GM12878 (cell line): ENCODE measurements around the gene SPRTN. TPM values are rescaled to one million over a fixed set of nuclear protein-coding genes. Genes with fewer than 3 reads are reported as not detected.

Experiments
- ATAC-seq: fragments of 200-7000 bp; cut with Tn5 transposase; 3 replicates; pipeline ENCODE4 v1.9.1; 2020; ENCODE audit warnings: mild to moderate bottlenecking, moderate library complexity
- BruUV-seq: library from RNA; stranded (reverse); fragments of 400-500 nt; replicated peaks from 2 replicates; lab custom pipeline; 2021; lab: Mats Ljungman, UMichigan
- CTCF ChIA-PET: fragments of 300-600 bp; sonication (Branson Sonifier 250); formaldehyde crosslinking; extraction: SDS; loops from one replicate; lab custom pipeline; 2021; ENCODE audit warnings: inconsistent platforms; lab: Yijun Ruan, JAX
- POLR2A ChIA-PET: fragments of 350-600 bp; formaldehyde crosslinking; extraction: SDS; loops from one replicate; lab custom pipeline; 2021; ENCODE audit warnings: inconsistent platforms; lab: Charles Lee
- RAD21 ChIA-PET: fragments of 300-600 bp; sonication (Branson Sonifier 250); formaldehyde crosslinking; loops from one replicate; lab custom pipeline; 2023; ENCODE audit warnings: antibody characterized with exemption; ENCODE audit not compliant: unreplicated experiment; lab: Charles Lee
- SMC1A ChIA-PET: fragments of 300-600 bp; sonication (Branson Sonifier 250); formaldehyde crosslinking; loops from one replicate; lab custom pipeline; 2023; ENCODE audit not compliant: unreplicated experiment, uncharacterized antibody; lab: Charles Lee
- DNase-seq: peaks from one replicate; pipeline ENCODE4 v3.0.0-alpha.2; 2011; ENCODE audit warnings: low read depth, low spot score
- FAIRE-seq: peaks from 3 replicates; lab custom pipeline; 2011; peaks lifted over from hg19 to GRCh38; lab: Jason Lieb, UNC
- H2AFZ ChIP-seq: 2 replicates; pipeline ENCODE4 v1.6.0; 2011; ENCODE audit warnings: low read depth, low read length, control low read depth; ENCODE audit not compliant: control insufficient read depth
- H3K27ac ChIP-seq: 2 replicates; pipeline ENCODE4 v1.5.1; 2011; ENCODE audit warnings: control low read depth; ENCODE audit not compliant: control insufficient read depth, insufficient read depth
- H3K27me3 ChIP-seq, 2 experiments: replicated peaks in 1 of 2; 2 replicates each; pipeline versions ENCODE4 v1.6.0 to v1.6.1; 2011; ENCODE audit warnings: low read length in 1 of 2; ENCODE audit not compliant: control insufficient read depth in 2 of 2, insufficient read depth in 2 of 2
- H3K36me3 ChIP-seq, 2 experiments: 2 replicates each; pipeline ENCODE4 v1.5.1; 2011; ENCODE audit warnings: low read length in 1 of 2; ENCODE audit not compliant: control insufficient read depth in 2 of 2, insufficient read depth in 2 of 2
- H3K4me1 ChIP-seq: 2 replicates; pipeline ENCODE4 v1.6.1; 2011; ENCODE audit warnings: mild to moderate bottlenecking, low read length, moderate library complexity, mixed read lengths; ENCODE audit not compliant: control insufficient read depth, insufficient read depth
- H3K4me2 ChIP-seq: 2 replicates; pipeline ENCODE4 v1.6.0; 2011; ENCODE audit warnings: control low read depth; ENCODE audit not compliant: control insufficient read depth, insufficient read depth
- H3K4me3 ChIP-seq: fragments of 200-600 bp; sonication (generic); 2 replicates; pipeline ENCODE4 v1.5.1; 2016
- H3K79me2 ChIP-seq: 2 replicates; pipeline ENCODE4 v1.6.0; 2011; ENCODE audit warnings: low read length; ENCODE audit not compliant: control insufficient read depth, insufficient read depth
- H3K9ac ChIP-seq: 2 replicates; pipeline ENCODE4 v1.8.0; 2011; ENCODE audit warnings: low read length, control low read depth, mixed read lengths; ENCODE audit not compliant: control insufficient read depth, insufficient read depth
- H3K9me3 ChIP-seq: replicated peaks from 3 replicates; pipeline ENCODE4 v1.5.1; 2011; ENCODE audit warnings: mild to moderate bottlenecking, low read length; ENCODE audit not compliant: control insufficient read depth, insufficient read depth
- H4K20me1 ChIP-seq: 2 replicates; pipeline ENCODE4 v1.6.0; 2011; ENCODE audit not compliant: control insufficient read depth, insufficient read depth
- ESRRA ChIP-seq: IDR thresholded peaks from 2 replicates; pipeline ENCODE4 v1.6.1; 2012; ENCODE audit warnings: mild to moderate bottlenecking, low read length, improper control_type of control experiment
- MTA2 ChIP-seq: fragments of 450-650 bp; IDR thresholded peaks from 2 replicates; pipeline ENCODE4 v1.6.1; 2016; ENCODE audit warnings: low read depth, mild to moderate bottlenecking, moderate library complexity
- PAX8 ChIP-seq: fragments of 450-650 bp; IDR thresholded peaks from 2 replicates; pipeline ENCODE4 v1.6.1; 2017; ENCODE audit warnings: mild to moderate bottlenecking, moderate library complexity
- POU2F2 ChIP-seq: IDR thresholded peaks from 3 replicates; pipeline ENCODE4 v1.6.1; 2011; ENCODE audit warnings: low read depth, mild to moderate bottlenecking, low read length, borderline replicate concordance
- SUPT20H ChIP-seq: IDR thresholded peaks from 2 replicates; pipeline ENCODE4 v1.6.1; 2011; ENCODE audit warnings: low read depth, mild to moderate bottlenecking, low read length, moderate library complexity, borderline replicate concordance; ENCODE audit not compliant: control insufficient read depth
- TARDBP ChIP-seq: IDR thresholded peaks from 2 replicates; pipeline ENCODE4 v1.6.1; 2016; ENCODE audit warnings: borderline replicate concordance
- ZNF622 ChIP-seq: fragments of 450-650 bp; IDR thresholded peaks from 2 replicates; pipeline ENCODE4 v1.6.1; 2017; ENCODE audit warnings: mild to moderate bottlenecking, inconsistent platforms
- WGBS: methylation state at CpG from one replicate; pipeline ENCODE4 v1.1.6; 2016; ENCODE audit warnings: low lambda C conversion rate; ENCODE audit not compliant: insufficient replicate concordance, insufficient coverage; ENCODE audit errors: missing lambda C conversion rate; 5-methylcytosine and 5-hydroxymethylcytosine counted together
- in situ Hi-C: fragments of 300-500 bp; cut with MboI; formaldehyde crosslinking; loops from 9 replicates; pipeline ENCODE4 v1.14.3; 2018; ENCODE audit warnings: mixed read lengths
- intact Hi-C: fragments of 100-400 bp; cut with micrococcal nuclease; formaldehyde crosslinking; loops from one replicate; pipeline ENCODE4 v1.14.2; 2022; ENCODE audit not compliant: unreplicated experiment
- polyA plus RNA-seq, 11 experiments: library from polyadenylated mRNA; depleted of rRNA in 4 of 11; unstranded in 6 of 11; stranded (reverse) in 5 of 11; fragments of >200 nt; fragmentation: Nextera tagmentation in 4 of 11; fragmentation: Illumina TruSeq in 1 of 11; extraction: Ambion mirVana in 4 of 11; extraction: Trizol in 1 of 11; gene quantifications; 1 replicate in 1 of 11; 2 replicates in 10 of 11; pipeline versions ENCODE4 v1.2.1 to v1.2.3, GENCODE V29; 2011 to 2016; ENCODE audit warnings: inconsistent platforms in 2 of 11, missing spikeins in 2 of 11, low read depth in 1 of 11
- total RNA-seq, 4 experiments: library from RNA; depleted of rRNA in 3 of 4; stranded (reverse); fragments of >200 nt in 3 of 4; fragmentation: Illumina TruSeq in 1 of 4; extraction: Trizol in 1 of 4; gene quantifications; 2 replicates each; pipeline versions ENCODE4 v1.2.1 to v1.2.3, GENCODE V29; 2013 to 2021
- TF ChIP-seq, protein P1 (sequence below): fragments of 450-650 bp; IDR thresholded peaks from 2 replicates; pipeline ENCODE4 v1.6.1; 2016; ENCODE audit warnings: mild to moderate bottlenecking, moderate library complexity, borderline replicate concordance
- TF ChIP-seq, protein P2 (sequence below): IDR thresholded peaks from 2 replicates; pipeline ENCODE4 v1.6.1; 2011; ENCODE audit warnings: borderline replicate concordance, low read depth, mild to moderate bottlenecking, moderate library complexity, mixed read lengths, low read length; ENCODE audit not compliant: insufficient read depth; ENCODE audit errors: extremely low read length
- TF ChIP-seq, protein P3 (sequence below): IDR thresholded peaks from 2 replicates; pipeline ENCODE4 v1.6.1; 2011; ENCODE audit warnings: borderline replicate concordance, low read depth, mild to moderate bottlenecking, moderate library complexity, low read length; ENCODE audit not compliant: insufficient read depth, poor library complexity, severe bottlenecking
- TF ChIP-seq, protein P4 (sequence below): fragments of 450-650 bp; IDR thresholded peaks from 2 replicates; pipeline ENCODE4 v1.6.1; 2014; ENCODE audit warnings: mild to moderate bottlenecking
- TF ChIP-seq, protein P5 (sequence below): IDR thresholded peaks from 2 replicates; pipeline ENCODE4 v1.6.1; 2011; ENCODE audit warnings: low read depth, mild to moderate bottlenecking, low read length, moderate library complexity, borderline replicate concordance; ENCODE audit errors: extremely low read depth

Gene SPRTN
- total and polyA plus RNA-seq, 10 of the 15 experiments (the other 5 are each of a cell fraction or from before 2014, with no cell fraction given): 4.4 to 16.5 (median 12.1) TPM

DNA sequence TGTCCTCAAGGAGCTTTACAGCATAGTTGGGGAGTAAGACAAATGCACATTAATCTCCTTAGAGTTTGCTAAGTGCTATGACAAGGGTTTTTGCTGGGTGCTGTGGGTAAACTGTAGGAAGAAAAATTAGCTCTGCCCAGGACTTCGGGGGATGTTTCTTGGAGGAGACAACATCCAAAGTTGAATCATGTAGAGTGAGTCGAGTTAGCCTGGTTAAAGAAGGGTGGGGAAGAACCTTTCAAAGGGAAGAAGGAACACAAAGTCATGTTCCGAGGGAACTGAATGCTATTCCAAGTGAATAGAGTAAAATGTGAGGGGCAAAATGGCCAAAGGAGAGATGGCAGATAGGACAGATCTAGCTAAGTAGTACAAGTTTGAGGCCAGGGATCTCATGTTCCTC lies 17.1 kb downstream of the SPRTN start (continued):
- TF ChIP-seq, protein P1, sequence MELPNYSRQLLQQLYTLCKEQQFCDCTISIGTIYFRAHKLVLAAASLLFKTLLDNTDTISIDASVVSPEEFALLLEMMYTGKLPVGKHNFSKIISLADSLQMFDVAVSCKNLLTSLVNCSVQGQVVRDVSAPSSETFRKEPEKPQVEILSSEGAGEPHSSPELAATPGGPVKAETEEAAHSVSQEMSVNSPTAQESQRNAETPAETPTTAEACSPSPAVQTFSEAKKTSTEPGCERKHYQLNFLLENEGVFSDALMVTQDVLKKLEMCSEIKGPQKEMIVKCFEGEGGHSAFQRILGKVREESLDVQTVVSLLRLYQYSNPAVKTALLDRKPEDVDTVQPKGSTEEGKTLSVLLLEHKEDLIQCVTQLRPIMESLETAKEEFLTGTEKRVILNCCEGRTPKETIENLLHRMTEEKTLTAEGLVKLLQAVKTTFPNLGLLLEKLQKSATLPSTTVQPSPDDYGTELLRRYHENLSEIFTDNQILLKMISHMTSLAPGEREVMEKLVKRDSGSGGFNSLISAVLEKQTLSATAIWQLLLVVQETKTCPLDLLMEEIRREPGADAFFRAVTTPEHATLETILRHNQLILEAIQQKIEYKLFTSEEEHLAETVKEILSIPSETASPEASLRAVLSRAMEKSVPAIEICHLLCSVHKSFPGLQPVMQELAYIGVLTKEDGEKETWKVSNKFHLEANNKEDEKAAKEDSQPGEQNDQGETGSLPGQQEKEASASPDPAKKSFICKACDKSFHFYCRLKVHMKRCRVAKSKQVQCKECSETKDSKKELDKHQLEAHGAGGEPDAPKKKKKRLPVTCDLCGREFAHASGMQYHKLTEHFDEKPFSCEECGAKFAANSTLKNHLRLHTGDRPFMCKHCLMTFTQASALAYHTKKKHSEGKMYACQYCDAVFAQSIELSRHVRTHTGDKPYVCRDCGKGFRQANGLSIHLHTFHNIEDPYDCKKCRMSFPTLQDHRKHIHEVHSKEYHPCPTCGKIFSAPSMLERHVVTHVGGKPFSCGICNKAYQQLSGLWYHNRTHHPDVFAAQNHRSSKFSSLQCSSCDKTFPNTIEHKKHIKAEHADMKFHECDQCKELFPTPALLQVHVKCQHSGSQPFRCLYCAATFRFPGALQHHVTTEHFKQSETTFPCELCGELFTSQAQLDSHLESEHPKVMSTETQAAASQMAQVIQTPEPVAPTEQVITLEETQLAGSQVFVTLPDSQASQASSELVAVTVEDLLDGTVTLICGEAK: no peak
- no peak for TF ChIP-seq MTA2

DNA sequence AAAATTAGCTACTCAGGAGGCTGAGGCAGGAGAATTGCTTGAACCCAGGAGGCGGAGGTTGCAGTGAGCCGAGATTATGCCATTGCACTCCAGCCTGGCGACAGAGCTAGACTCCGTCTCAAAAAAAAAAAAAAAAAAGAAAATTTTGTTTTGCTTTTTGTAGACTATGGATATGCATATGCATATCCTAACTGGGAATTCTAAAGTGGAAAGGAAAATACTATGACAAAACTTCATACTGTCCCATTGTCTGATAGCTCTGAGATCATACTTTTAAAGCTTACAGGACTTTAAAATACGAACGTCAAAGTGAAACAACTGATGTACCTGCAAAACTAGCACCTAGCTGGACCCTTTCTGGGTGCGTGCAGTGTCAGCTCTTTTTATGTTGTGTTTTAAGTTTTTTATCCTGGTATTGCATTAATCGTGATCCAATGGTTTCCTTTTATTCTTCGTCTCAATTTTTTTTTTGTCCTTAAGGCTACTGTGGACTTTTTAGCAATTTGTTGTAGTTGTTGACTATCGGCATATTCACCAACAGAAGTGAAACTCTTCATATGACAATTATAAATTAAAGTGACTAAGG lies 19.2 kb downstream of the SPRTN start:
- ChIA-PET CTCF (interaction anchor here (0.6 to 3.3 kb wide), 32 partner anchors 15 to 450 kb away, joined by 3 to 15 read pairs (median 4); partner anchors contain the start of genes EXOC8 and SPRTN), POLR2A (interaction anchor here (0.6 to 0.7 kb wide), 2 partner anchors 247 to 277 kb away, joined by 3 read pairs; no protein-coding TSS in a partner anchor), RAD21 (interaction anchor here (0.8 to 1.7 kb wide), 12 partner anchors 11 to 249 kb away, joined by 3 to 7 read pairs (median 4); partner anchors contain the start of genes EXOC8 and SPRTN), SMC1A (interaction anchor here (0.6 to 2.4 kb wide), 17 partner anchors 9 to 368 kb away, joined by 3 to 10 read pairs (median 4); partner anchors contain the start of genes EXOC8 and SPRTN)
- DNase-seq (no peak), ATAC-seq (no peak), FAIRE-seq (no peak)
- Histone ChIP-seq H3K79me2 (no peaks in the 10 kb centered on the region), H3K4me2 (no peak overlapping the region), H3K27ac (no peak overlapping the region), H3K9me3 (no peaks in the 10 kb centered on the region), H3K9ac (no peak overlapping the region), H3K27me3 (no peaks in the 10 kb centered on the region), H3K4me3 (no peak overlapping the region), H3K36me3 (no peaks in the 10 kb centered on the region), H4K20me1 (no peaks in the 10 kb centered on the region), H2AFZ (no peak overlapping the region), H3K4me1 (no peaks in the 10 kb centered on the region)
- intact Hi-C loops (loop anchor here (5.0 kb wide), 1 partner anchor 60 kb away; no protein-coding TSS in a partner anchor), in situ Hi-C loops (no loop called here)
- 63% methylated on average over 9 of the region's 10 CpGs for WGBS
- no TSS peak for BruUV-seq
- TF ChIP-seq SUPT20H (no peak), ESRRA (no peak), TARDBP (no peak), ZNF622 (no peak), PAX8 (no peak), POU2F2 (no peak)
- TF ChIP-seq, protein P2, sequence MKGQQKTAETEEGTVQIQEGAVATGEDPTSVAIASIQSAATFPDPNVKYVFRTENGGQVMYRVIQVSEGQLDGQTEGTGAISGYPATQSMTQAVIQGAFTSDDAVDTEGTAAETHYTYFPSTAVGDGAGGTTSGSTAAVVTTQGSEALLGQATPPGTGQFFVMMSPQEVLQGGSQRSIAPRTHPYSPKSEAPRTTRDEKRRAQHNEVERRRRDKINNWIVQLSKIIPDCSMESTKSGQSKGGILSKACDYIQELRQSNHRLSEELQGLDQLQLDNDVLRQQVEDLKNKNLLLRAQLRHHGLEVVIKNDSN: no peak
- TF ChIP-seq, protein P3, sequence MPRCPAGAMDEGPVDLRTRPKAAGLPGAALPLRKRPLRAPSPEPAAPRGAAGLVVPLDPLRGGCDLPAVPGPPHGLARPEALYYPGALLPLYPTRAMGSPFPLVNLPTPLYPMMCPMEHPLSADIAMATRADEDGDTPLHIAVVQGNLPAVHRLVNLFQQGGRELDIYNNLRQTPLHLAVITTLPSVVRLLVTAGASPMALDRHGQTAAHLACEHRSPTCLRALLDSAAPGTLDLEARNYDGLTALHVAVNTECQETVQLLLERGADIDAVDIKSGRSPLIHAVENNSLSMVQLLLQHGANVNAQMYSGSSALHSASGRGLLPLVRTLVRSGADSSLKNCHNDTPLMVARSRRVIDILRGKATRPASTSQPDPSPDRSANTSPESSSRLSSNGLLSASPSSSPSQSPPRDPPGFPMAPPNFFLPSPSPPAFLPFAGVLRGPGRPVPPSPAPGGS: no peak
- TF ChIP-seq, protein P4, sequence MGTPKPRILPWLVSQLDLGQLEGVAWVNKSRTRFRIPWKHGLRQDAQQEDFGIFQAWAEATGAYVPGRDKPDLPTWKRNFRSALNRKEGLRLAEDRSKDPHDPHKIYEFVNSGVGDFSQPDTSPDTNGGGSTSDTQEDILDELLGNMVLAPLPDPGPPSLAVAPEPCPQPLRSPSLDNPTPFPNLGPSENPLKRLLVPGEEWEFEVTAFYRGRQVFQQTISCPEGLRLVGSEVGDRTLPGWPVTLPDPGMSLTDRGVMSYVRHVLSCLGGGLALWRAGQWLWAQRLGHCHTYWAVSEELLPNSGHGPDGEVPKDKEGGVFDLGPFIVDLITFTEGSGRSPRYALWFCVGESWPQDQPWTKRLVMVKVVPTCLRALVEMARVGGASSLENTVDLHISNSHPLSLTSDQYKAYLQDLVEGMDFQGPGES: no peak
- TF ChIP-seq, protein P5, sequence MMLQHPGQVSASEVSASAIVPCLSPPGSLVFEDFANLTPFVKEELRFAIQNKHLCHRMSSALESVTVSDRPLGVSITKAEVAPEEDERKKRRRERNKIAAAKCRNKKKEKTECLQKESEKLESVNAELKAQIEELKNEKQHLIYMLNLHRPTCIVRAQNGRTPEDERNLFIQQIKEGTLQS: no peak
